CD8-positive, alpha-beta memory T cell (primary cell): ENCODE results near the gene GAS6. TPM values are rescaled to one million over a fixed set of nuclear protein-coding genes. Genes with fewer than 3 reads are reported as not detected.

Source experiments
- CTCF ChIA-PET: fragments of 350-600 bp; sonication (Branson Sonifier 250); formaldehyde crosslinking; loops from one replicate; lab custom pipeline; 2021; ENCODE audit warnings: antibody characterized with exemption; lab: Charles Lee
- POLR2A ChIA-PET: fragments of 350-600 bp; sonication (Branson Sonifier 250); formaldehyde crosslinking; loops from one replicate; lab custom pipeline; 2021; ENCODE audit warnings: antibody characterized with exemption; lab: Charles Lee
- DNase-seq, 5 donors: peaks; one replicate each; pipeline versions ENCODE4 v3.0.0 to v3.0.0-alpha.2; 2020 to 2022; ENCODE audit warnings: mixed read lengths in 1 of 5
- H3K27ac ChIP-seq: one replicate; pipeline ENCODE4 v1.7.0; 2013; ENCODE audit warnings: low read depth, mild to moderate bottlenecking, low read length, moderate library complexity
- H3K27me3 ChIP-seq: 2 replicates; pipeline ENCODE4 v1.7.0; 2013; ENCODE audit warnings: low read length, mild to moderate bottlenecking; ENCODE audit not compliant: insufficient read depth, poor library complexity, severe bottlenecking
- H3K36me3 ChIP-seq: 2 replicates; pipeline ENCODE4 v1.7.0; 2013; ENCODE audit warnings: mild to moderate bottlenecking, low read length, moderate library complexity; ENCODE audit not compliant: insufficient read depth
- H3K4me1 ChIP-seq: 2 replicates; pipeline ENCODE4 v1.7.0; 2013; ENCODE audit warnings: mild to moderate bottlenecking, low read length, moderate library complexity; ENCODE audit not compliant: insufficient read depth
- H3K4me3 ChIP-seq: 2 replicates; pipeline ENCODE4 v1.7.0; 2013; ENCODE audit warnings: mild to moderate bottlenecking, low read length
- H3K9me3 ChIP-seq: 2 replicates; pipeline ENCODE4 v1.7.0; 2013; ENCODE audit warnings: mild to moderate bottlenecking, low read length
- H3K27ac Mint-ChIP-seq, 8 donors: one replicate each; pipeline ENCODE4 v1.8.0; 2020 to 2021; ENCODE audit warnings: mixed read lengths in 8 of 8, mild to moderate bottlenecking in 6 of 8, inconsistent platforms in 3 of 8, moderate library complexity in 3 of 8
- H3K27me3 Mint-ChIP-seq, 2 donors: one replicate each; pipeline ENCODE4 v1.8.0; 2020 to 2021; ENCODE audit warnings: mixed read lengths in 2 of 2, mild to moderate bottlenecking in 1 of 2, moderate library complexity in 1 of 2
- H3K36me3 Mint-ChIP-seq, 3 donors: one replicate each; pipeline ENCODE4 v1.8.0; 2020 to 2021; ENCODE audit warnings: mixed read lengths in 3 of 3, inconsistent platforms in 1 of 3, mild to moderate bottlenecking in 1 of 3
- H3K4me1 Mint-ChIP-seq, 3 donors: one replicate each; pipeline ENCODE4 v1.8.0; 2020 to 2021; ENCODE audit warnings: mixed read lengths in 3 of 3, inconsistent platforms in 1 of 3, mild to moderate bottlenecking in 1 of 3
- H3K4me3 Mint-ChIP-seq, 7 donors: one replicate each; pipeline ENCODE4 v1.8.0; 2020 to 2021; ENCODE audit warnings: mixed read lengths in 7 of 7, mild to moderate bottlenecking in 6 of 7, moderate library complexity in 4 of 7, inconsistent platforms in 2 of 7
- H3K9me3 Mint-ChIP-seq, 5 donors: one replicate each; pipeline ENCODE4 v1.8.0; 2020 to 2022; ENCODE audit warnings: mixed read lengths in 5 of 5, mild to moderate bottlenecking in 3 of 5, moderate library complexity in 2 of 5, inconsistent platforms in 1 of 5
- polyA plus RNA-seq: library from polyadenylated mRNA; unstranded; fragments of 300-500 nt; fragmentation: Illumina TruSeq; gene quantifications from one replicate; pipeline ENCODE4 v1.2.3, GENCODE V29; 2021
- total RNA-seq, 2 experiments: library from RNA; stranded (reverse); gene quantifications; one replicate each; pipeline ENCODE4 v1.2.3, GENCODE V29; 2021

Gene GAS6
- total and polyA plus RNA-seq, 3 experiments from 2014 or later, result 0.42 to 0.50 (median 0.47) TPM

DNA sequence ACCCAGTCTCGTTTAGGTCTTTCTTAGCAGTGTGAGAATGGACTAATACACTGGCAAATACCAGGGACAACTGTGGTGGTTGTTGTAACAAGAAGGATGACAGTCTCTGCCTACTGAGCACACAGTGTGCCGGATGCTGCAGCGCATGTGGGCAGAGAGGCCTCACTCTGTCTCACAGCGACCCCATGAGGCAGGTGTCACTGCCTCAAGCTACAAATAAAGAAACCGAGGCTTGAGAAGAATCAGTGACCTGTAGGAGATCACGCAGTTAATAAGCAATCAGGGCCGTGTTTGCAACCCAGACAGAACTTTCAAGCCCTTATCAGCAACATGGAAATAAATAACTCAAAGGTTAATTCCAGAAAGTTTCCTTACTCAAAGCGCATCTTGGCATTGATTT is 40.5 kb upstream of the GAS6 start:
- peak in 1 of 5 donors; percentile 18 for DNase-seq
- Histone ChIP-seq H3K4me1 (no peaks in the 10 kb centered on the region), H3K27me3 (peaks cover 4% of the 10 kb centered on the region), H3K27ac (no peak overlapping the region), H3K36me3 (no peaks in the 10 kb centered on the region), H3K4me3 (no peak overlapping the region), H3K9me3 (no peaks in the 10 kb centered on the region)
- Mint-ChIP-seq H3K36me3 (no peaks in the 10 kb centered on the region), H3K27me3 (peaks cover 22 to 28% of the 10 kb centered on the region in 2 donors), H3K9me3 (no peaks in the 10 kb centered on the region), H3K27ac (no peak overlapping the region), H3K4me3 (no peak overlapping the region), H3K4me1 (peaks cover 5 to 14% (median 11%) of the 10 kb centered on the region in 3 donors)
- ChIA-PET POLR2A (no interaction called here), CTCF (interaction anchor here (0.6 kb wide), 1 partner anchor 10 kb away, joined by 3 read pairs; no protein-coding TSS in a partner anchor)

DNA sequence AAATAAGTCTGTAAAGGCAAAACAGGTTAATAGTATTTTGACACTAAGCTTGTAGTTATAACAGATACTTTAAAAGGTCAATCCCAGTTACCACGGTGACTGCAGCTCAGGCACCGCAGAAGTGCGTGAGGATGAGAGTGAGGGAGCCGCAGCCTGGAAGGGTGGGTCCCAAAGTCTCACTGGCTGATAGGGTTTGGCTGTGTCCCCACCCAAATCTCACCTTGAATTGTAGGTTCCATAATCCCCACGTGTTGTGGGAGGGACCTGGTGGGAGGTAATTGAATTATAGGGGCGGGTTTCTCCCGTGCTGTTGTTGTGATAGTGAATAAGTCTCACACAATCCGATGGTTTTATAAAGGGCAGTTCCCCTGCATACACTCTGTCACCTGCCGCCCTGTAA is 40.0 kb upstream of the GAS6 start:
- no peak overlapping the region for H3K27ac ChIP-seq
- no peaks in the 10 kb centered on the region for H3K36me3 ChIP-seq
- no peak for DNase-seq
- Mint-ChIP-seq H3K27me3 (peaks cover 22 to 23% of the 10 kb centered on the region in 2 donors), H3K4me3 (no peak overlapping the region), H3K9me3 (no peaks in the 10 kb centered on the region), H3K36me3 (no peaks in the 10 kb centered on the region), H3K4me1 (peaks cover 5 to 11% (median 8%) of the 10 kb centered on the region in 3 donors), H3K27ac (no peak overlapping the region)
- CTCF ChIA-PET, result no interaction called here
- no peaks in the 10 kb centered on the region for H3K9me3 ChIP-seq
- no peak overlapping the region for H3K4me3 ChIP-seq
- POLR2A ChIA-PET, result interaction anchor here (0.5 kb wide), 1 partner anchor 634 kb away, joined by 5 read pairs; no protein-coding TSS in a partner anchor
- H3K27me3 ChIP-seq, result peaks cover 3% of the 10 kb centered on the region
- H3K4me1 ChIP-seq, result no peaks in the 10 kb centered on the region

DNA sequence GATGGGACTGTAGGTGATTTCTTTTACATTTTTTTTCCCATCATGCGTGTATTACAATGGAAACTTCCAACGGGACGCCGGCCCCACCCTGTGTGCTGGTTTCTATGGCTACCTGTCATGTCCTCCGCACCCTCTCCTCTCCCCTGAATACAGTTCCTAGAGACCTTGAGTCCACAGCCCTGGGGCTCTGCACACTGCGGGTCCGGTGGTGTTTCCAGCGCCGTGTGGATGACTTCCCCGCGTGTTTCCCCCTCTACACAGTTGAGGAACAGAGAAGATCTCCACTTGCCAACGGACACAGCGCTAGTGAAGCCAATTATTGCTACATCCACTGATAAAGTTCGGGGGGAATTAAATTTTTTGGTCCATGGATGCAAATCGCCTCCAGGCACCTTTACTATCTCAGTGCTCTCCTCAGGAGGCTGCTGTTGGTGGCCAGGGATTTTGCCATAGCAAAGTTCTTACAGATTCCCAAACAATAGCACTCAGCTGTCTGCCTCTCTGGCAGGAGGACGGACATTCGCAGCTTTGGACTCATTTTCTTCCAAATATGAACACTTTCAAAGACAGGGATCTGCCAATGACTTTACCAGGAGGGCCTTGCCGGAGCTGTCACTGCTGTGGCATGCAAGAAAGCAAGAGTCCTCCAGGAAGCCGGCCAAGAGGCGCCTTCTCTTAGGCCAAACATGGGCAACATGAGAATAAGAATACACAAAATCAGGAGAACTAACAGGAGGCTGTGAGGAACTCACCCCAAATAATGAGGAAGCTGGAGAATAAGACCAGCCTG is 39.3 kb upstream of the GAS6 start:
- ChIA-PET POLR2A (interaction anchor here (0.5 kb wide), 1 partner anchor 633 kb away, joined by 5 read pairs; no protein-coding TSS in a partner anchor), CTCF (no interaction called here)
- Histone ChIP-seq H3K9me3 (no peaks in the 10 kb centered on the region), H3K4me3 (no peak overlapping the region), H3K27me3 (peaks cover 3% of the 10 kb centered on the region), H3K4me1 (no peaks in the 10 kb centered on the region), H3K27ac (no peak overlapping the region), H3K36me3 (no peaks in the 10 kb centered on the region)
- H3K27me3 Mint-ChIP-seq, result peaks cover 20% of the 10 kb centered on the region in 2 donors
- H3K9me3 Mint-ChIP-seq, result no peaks in the 10 kb centered on the region
- no peak overlapping the region for H3K27ac Mint-ChIP-seq
- no peak for DNase-seq
- no peaks in the 10 kb centered on the region for H3K36me3 Mint-ChIP-seq
- H3K4me1 Mint-ChIP-seq, result peaks cover 0 to 4% (median 1%) of the 10 kb centered on the region in 3 donors
- H3K4me3 Mint-ChIP-seq, result no peak overlapping the region

DNA sequence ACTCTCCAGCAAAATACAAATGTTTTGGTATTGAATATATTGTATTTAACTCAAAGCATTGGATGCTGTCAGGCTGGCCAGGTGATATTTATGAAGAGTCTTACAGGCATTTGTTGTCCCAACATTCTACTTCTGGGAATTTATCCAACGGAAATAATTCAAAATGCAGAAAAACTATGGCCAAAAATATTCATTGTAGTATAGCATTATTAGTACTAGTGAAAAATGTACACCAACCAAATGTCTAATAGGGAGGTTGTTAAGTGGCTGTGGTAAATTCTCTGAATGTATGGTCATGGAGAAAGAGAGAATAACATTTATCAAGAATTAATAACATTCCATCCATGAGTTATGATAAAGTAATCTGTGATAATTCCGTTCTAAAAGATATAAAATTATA is 38.6 kb upstream of the GAS6 start:
- Histone ChIP-seq H3K27ac (no peak overlapping the region), H3K36me3 (no peaks in the 10 kb centered on the region), H3K27me3 (peaks cover 6% of the 10 kb centered on the region), H3K9me3 (no peaks in the 10 kb centered on the region), H3K4me1 (no peaks in the 10 kb centered on the region), H3K4me3 (no peak overlapping the region)
- Mint-ChIP-seq H3K27ac (no peak overlapping the region), H3K9me3 (no peaks in the 10 kb centered on the region), H3K4me1 (no peaks in the 10 kb centered on the region), H3K4me3 (no peak overlapping the region), H3K36me3 (no peaks in the 10 kb centered on the region), H3K27me3 (peaks cover 15 to 20% of the 10 kb centered on the region in 2 donors)
- ChIA-PET CTCF (no interaction called here), POLR2A (no interaction called here)
- DNase-seq, result no peak

- no peak for DNase-seq
- Mint-ChIP-seq H3K9me3 (no peaks in the 10 kb centered on the region), H3K4me1 (no peaks in the 10 kb centered on the region), H3K36me3 (peaks cover 0 to 4% (median 0%) of the 10 kb centered on the region in 3 donors), H3K27ac (no peak overlapping the region), H3K27me3 (peaks cover 10 to 23% of the 10 kb centered on the region in 2 donors), H3K4me3 (no peak overlapping the region)
- H3K9me3 ChIP-seq, result no peaks in the 10 kb centered on the region
- H3K4me1 ChIP-seq, result no peaks in the 10 kb centered on the region
- no peak overlapping the region for H3K27ac ChIP-seq
- CTCF ChIA-PET, result no interaction called here
- H3K36me3 ChIP-seq, result no peaks in the 10 kb centered on the region
- POLR2A ChIA-PET, result no interaction called here
- no peak overlapping the region for H3K4me3 ChIP-seq
- H3K27me3 ChIP-seq, result peaks cover 12% of the 10 kb centered on the region
These were observed 37.8 kb upstream of the GAS6 start for GRCh38 chr13:113901642-113902041.

DNA sequence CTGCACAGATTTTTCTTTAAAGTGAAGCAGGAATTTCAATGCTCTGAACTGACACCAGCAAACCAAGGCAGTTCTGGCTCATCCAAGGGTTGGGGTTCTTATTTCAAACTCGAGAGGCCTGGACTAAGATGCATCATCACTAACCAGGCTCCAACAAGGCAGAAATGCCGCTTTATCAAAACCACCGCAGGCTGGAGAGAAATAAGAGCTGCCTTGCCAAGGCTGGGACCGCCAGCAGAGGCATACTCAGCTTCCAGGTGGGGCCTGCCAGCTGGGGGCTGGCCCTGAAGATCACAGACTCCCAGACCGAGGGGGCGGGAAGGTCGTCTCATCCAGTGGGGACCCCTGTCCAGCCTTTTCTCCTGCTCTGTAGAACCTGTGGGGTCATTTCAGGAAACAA is 37.4 kb upstream of the GAS6 start:
- no peak for DNase-seq
- H3K4me3 ChIP-seq, result no peak overlapping the region
- Mint-ChIP-seq H3K4me3 (peak overlapping the region in 1 of 7 donors; percentile 66), H3K27ac (no peak overlapping the region), H3K27me3 (peaks cover 10 to 27% of the 10 kb centered on the region in 2 donors), H3K9me3 (no peaks in the 10 kb centered on the region), H3K4me1 (no peaks in the 10 kb centered on the region), H3K36me3 (peaks cover 0 to 4% (median 0%) of the 10 kb centered on the region in 3 donors)
- H3K27ac ChIP-seq, result no peak overlapping the region
- ChIA-PET POLR2A (no interaction called here), CTCF (no interaction called here)
- H3K36me3 ChIP-seq, result no peaks in the 10 kb centered on the region
- no peaks in the 10 kb centered on the region for H3K4me1 ChIP-seq
- H3K27me3 ChIP-seq, result peaks cover 13% of the 10 kb centered on the region
- H3K9me3 ChIP-seq, result no peaks in the 10 kb centered on the region

DNA sequence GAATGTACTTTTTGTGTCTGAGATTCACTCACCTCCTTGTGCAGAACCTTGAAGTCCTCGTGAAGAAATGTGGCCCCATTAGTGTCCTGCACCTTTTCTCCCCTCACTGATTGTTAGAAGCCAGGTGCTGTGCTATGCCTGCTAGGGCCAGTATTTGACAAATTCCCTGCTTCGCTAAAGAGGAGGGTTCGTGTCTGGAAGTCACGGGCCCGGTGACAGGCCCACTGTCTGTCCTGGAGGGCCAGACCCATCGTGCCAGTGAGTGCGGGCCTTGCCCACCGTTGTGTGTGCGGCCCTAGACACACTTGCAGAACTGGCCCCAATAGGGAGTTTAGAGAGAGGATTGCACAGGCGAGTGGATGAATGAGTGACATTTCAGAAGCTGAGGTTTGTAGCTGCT is 36.8 kb upstream of the GAS6 start:
- H3K27me3 ChIP-seq, result peaks cover 13% of the 10 kb centered on the region
- no peaks in the 10 kb centered on the region for H3K9me3 ChIP-seq
- no peak overlapping the region for H3K4me3 ChIP-seq
- Mint-ChIP-seq H3K36me3 (peaks cover 0 to 4% (median 0%) of the 10 kb centered on the region in 3 donors), H3K4me3 (peak overlapping the region in 1 of 7 donors; percentile 66), H3K4me1 (no peaks in the 10 kb centered on the region), H3K27me3 (peaks cover 12 to 29% of the 10 kb centered on the region in 2 donors), H3K27ac (peak overlapping the region in 1 of 8 donors; percentile 81), H3K9me3 (no peaks in the 10 kb centered on the region)
- no peaks in the 10 kb centered on the region for H3K36me3 ChIP-seq
- H3K27ac ChIP-seq, result no peak overlapping the region
- CTCF ChIA-PET, result no interaction called here
- H3K4me1 ChIP-seq, result no peaks in the 10 kb centered on the region
- DNase-seq, result no peak
- POLR2A ChIA-PET, result no interaction called here

DNA sequence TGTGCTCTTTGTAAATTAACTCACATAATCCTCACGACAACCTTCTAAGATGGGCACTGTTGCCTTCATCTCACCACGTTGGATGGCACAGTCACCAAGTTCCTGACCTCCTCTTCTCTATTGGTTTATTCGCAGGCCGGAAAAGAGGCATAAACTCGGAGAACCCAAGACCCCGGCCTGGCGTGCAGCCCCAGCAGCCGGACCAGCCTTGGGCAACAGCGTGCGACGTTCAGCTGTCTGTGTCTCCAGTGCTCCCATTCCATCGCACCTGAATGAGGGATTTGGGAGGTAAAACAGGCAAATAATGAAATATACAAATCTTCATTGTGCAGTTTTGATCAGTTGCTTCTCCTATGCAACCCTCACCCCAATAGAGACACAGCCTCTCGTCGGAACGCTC is 34.5 kb upstream of the GAS6 start:
- ChIA-PET CTCF (no interaction called here), POLR2A (no interaction called here)
- H3K36me3 ChIP-seq, result no peaks in the 10 kb centered on the region
- H3K27ac ChIP-seq, result no peak overlapping the region
- Mint-ChIP-seq H3K27me3 (peaks cover 10 to 35% of the 10 kb centered on the region in 2 donors), H3K27ac (no peak overlapping the region), H3K4me1 (no peaks in the 10 kb centered on the region), H3K36me3 (peaks cover 0 to 4% (median 0%) of the 10 kb centered on the region in 3 donors), H3K4me3 (no peak overlapping the region), H3K9me3 (no peaks in the 10 kb centered on the region)
- peaks cover 13% of the 10 kb centered on the region for H3K27me3 ChIP-seq
- no peak for DNase-seq
- H3K4me1 ChIP-seq, result no peaks in the 10 kb centered on the region
- no peak overlapping the region for H3K4me3 ChIP-seq
- no peaks in the 10 kb centered on the region for H3K9me3 ChIP-seq
